ENCODE data around the gene CCNT2.
"Not testable (repeated sequence)": the region's sequence is repeated elsewhere in the genome, so short reads cannot be mapped to it uniquely, and the experiment has no call there.

The CCNT2 gene

GRCh38 chr2:134918526-134919340, at the start of gene CCNT2:
CCNT2 (plus strand) TSS chr2:134918822; CDS start chr2:134918855, 33 bp downstream.
- peak; percentile 83 to 92 for DNase-seq

GRCh38 chr2:134869946-134870736, 48.5 kb upstream of the CCNT2 start:
- DNase-seq, result no peak

- DNase-seq, result no peak
Measured at GRCh38 chr2:134873152-134873551, 45.5 kb upstream of the CCNT2 start.

- DNase-seq, result no peak
Measured at GRCh38 chr2:134875309-134875708, 43.3 kb upstream of the CCNT2 start.

- DNase-seq, result no peak
Measured at GRCh38 chr2:134882773-134883172, 35.8 kb upstream of the CCNT2 start.

- DNase-seq, result no peak
Measured at GRCh38 chr2:134883552-134884293, 34.9 kb upstream of the CCNT2 start.

GRCh38 chr2:134884435-134884834, 34.2 kb upstream of the CCNT2 start:
- DNase-seq, result no peak

- DNase-seq, result no peak
Measured at GRCh38 chr2:134892282-134893035, 26.2 kb upstream of the CCNT2 start.

- DNase-seq, result no peak
Measured at GRCh38 chr2:134897932-134898331, 20.7 kb upstream of the CCNT2 start.

- no peak for DNase-seq
Measured at GRCh38 chr2:134899204-134899603, 19.4 kb upstream of the CCNT2 start.

GRCh38 chr2:134900151-134900550, 18.5 kb upstream of the CCNT2 start:
- no peak for DNase-seq

GRCh38 chr2:134903701-134904100, 14.9 kb upstream of the CCNT2 start:
- not testable (repeated sequence) for DNase-seq

- DNase-seq, result no peak
Measured at GRCh38 chr2:134905168-134905567, 13.5 kb upstream of the CCNT2 start.

GRCh38 chr2:134906726-134907125, 11.9 kb upstream of the CCNT2 start:
- no peak for DNase-seq

- not testable (repeated sequence) for DNase-seq
Measured at GRCh38 chr2:134907441-134908116, 11.0 kb upstream of the CCNT2 start.

- no peak for DNase-seq
Measured at GRCh38 chr2:134910763-134911399, 7.7 kb upstream of the CCNT2 start.

- no peak for DNase-seq
Measured at GRCh38 chr2:134911400-134911785, 7.2 kb upstream of the CCNT2 start.

GRCh38 chr2:134912361-134912760, 6.3 kb upstream of the CCNT2 start:
- no peak for DNase-seq

- DNase-seq, result no peak
Measured at GRCh38 chr2:134917360-134917865, 1.2 kb upstream of the CCNT2 start.

- peak in 1 of 2 experiments; percentile 72 for DNase-seq
Measured at GRCh38 chr2:134917888-134918525, 615 bp upstream of the CCNT2 start.

Measured in cerebellar nuclear complex (tissue), 1 donor.